Kidney tubule cell (primary cell): ENCODE measurements around the gene MAP3K1.

Source experiments
- DNase-seq: peaks from one replicate; pipeline ENCODE4 v3.0.0-alpha.2; 2018; ENCODE audit warnings: low spot score

Gene MAP3K1

GRCh38 chr5:56849671-56850070 is 34.3 kb downstream of the MAP3K1 start:
- DNase-seq = no peak

DNA sequence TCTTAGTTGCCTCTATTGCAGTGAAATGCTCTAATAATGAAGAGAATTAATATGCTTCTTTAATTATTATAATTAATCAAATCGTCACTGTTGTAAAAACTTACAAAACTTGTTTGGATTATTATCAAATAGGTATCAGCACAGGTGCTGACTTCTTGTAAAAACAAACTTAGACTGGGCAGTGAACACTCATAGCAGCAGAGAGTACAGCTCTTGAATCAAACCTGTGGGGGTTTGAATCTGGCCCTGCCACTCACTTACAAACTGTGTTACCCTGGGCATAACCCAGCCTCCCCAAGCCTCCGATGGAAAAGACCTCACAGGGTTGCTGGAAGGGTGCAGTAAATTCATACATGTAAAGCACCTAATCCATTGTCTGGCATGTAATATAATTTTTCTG is 35.1 kb downstream of the MAP3K1 start:
- no peak for DNase-seq

- peak; percentile 87 for DNase-seq
Measured at GRCh38 chr5:56851258-56851941, 36.1 kb downstream of the MAP3K1 start.

DNA sequence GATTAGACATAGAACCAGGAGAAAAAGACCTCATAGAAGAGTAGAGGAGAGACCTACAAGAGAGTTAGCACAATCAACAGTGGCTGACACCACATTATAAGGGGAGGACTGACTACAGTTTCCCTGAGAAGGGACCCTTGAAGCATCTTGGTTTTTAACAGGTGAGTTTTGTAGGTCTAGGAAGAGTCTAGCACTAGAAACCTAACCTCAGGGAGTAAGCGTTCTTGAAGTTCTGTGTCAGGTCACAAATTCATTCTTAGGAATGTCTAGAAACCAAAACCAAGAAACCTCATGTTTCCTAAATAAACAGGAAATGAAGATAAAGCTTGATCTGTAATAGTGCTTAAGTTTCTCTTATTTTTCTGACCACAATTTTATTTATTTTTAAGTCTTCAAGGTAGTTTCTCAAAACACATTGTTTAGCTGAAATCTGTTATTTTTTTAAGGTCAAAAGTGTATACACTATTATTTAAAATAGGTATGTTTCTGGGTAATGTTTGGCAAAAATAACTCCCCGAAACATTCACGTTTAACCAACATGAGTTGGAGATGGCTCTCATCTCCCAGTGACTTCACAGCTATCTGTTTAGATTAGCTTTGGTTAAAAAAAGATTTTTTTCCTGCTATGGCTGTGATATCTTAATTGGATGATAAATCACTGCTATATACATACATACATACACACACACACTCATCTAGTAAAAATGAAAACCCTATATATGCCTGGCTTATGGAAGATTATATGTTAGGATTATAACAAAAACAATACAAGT is 37.1 kb downstream of the MAP3K1 start:
- peak; percentile 47 for DNase-seq

DNA sequence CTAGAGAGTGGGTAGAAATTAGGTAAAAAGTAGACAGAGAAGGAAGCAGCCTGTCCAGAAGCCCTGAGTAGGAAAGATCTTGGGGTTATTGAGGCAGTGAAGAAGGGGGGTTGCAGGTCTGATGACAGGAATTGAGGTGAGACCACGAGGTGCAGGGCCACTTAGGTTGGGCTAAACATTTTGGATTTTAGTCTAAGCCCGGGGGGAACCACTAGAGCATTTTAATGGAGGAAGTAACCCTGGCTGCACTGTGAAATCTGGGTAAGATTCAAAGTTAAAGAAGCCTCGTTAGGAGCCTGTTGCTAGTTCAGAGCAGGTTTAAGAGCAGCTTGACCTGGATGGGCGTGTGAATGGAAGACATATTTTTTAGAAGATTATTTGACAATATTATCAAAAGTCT is 38.3 kb downstream of the MAP3K1 start:
- no peak for DNase-seq

DNA sequence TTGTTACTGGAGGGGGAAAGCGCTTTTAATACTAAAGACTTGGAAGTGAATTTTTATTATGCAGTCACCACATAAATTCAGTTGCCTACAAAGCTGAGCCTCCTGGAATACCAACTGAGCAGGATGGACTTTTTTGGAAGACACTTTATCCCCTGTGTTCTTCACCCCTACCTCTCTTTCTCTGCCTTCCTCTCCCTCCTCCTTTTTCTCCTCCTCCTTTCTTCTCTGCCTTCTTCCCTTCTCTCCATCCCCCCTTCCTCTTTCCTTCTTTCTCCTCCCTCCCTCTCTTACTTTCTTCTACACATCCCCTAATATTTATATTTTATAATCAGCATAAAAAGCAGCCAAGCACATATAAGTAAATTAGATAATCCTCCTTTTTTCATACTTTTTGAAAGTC is 39.6 kb downstream of the MAP3K1 start:
- no peak for DNase-seq

GRCh38 chr5:56856541-56857178 is 41.3 kb downstream of the MAP3K1 start:
- DNase-seq = no peak

DNA sequence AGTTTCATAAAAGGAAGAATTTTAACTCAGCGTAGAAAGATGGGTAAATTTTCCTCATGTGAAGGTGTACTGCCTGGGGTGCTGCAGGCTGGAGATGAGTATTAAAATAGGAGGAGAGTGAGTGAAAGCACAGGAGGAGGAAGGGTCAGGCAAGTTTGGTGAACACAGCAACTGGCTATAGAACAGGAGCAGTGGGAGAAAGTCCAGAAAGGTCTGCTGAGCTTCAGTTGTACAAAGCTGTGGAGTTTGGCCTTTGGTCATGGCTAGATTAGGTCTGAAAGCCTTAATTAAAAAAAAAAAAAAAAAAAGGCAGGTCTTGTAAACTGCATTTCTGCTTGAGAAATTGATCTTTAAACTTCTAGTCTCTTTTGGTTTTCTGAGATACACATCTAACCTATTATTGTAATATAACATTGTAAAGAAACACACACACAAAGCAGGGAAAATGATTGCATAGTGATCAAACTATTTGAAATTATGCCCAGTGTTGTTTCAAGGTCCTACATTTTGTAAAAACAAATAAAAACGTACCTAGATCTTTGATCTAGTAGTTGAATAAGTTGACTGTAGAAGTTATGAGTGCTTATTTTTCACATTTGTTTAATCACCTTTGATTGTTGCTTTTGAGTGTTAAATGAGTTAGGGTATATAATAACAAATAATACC is 43.6 kb downstream of the MAP3K1 start:
- no peak for DNase-seq

- DNase-seq = no peak
Measured at GRCh38 chr5:56861893-56862485, 46.6 kb downstream of the MAP3K1 start.

- DNase-seq = no peak
Measured at GRCh38 chr5:56862909-56863308, 47.6 kb downstream of the MAP3K1 start.

- no peak for DNase-seq
Measured at GRCh38 chr5:56871777-56872176, 56.4 kb downstream of the MAP3K1 start.

GRCh38 chr5:56873056-56873455 is 57.7 kb downstream of the MAP3K1 start:
- DNase-seq = no peak

GRCh38 chr5:56876327-56876726 is 61.0 kb downstream of the MAP3K1 start:
- peak; percentile 84 for DNase-seq

- DNase-seq = no peak
Measured at GRCh38 chr5:56881571-56881970, 66.2 kb downstream of the MAP3K1 start.

GRCh38 chr5:56893251-56893951 is 78.1 kb downstream of the MAP3K1 start:
- DNase-seq = no peak

DNA sequence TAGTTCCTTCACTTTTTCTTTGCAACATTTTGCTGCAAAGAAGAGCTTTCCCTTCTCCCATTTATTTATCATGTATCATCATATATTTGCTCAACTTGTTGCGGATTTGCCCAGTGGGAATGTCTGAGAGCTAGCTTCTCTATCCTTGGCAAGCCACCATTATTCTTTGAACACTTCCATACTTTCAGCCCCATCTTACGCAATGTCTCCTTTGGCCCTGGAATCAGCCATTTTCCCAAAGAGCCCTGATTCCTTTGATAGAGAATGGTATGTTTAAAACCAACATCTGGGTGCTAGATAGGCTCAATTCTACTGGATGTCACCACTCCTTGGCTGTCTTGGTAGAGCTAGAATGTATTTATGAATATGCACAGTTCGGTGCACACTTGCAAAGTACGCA is 81.4 kb downstream of the MAP3K1 start:
- no peak for DNase-seq

- no peak for DNase-seq
Measured at GRCh38 chr5:56898213-56898612, 82.9 kb downstream of the MAP3K1 start.

DNA sequence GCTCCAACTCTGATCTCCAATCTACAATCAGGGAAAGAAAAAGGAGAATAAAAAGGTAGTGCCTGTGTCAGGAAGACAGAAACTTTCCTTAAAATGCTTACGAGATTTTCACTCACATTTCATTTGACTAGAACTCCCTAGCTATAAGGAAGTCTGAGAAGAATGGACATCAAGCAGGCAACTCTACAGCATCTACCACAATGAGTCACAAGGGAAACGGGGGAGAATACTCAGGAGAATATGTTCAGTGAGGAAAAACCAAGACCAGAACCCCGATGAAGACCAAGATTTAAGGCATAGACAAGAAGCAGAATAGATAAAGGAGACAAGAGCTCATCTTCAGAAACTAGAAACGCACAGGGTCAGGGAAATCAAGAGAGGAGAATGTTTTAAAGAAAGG is 85.0 kb downstream of the MAP3K1 start:
- DNase-seq = peak; percentile 63

DNA sequence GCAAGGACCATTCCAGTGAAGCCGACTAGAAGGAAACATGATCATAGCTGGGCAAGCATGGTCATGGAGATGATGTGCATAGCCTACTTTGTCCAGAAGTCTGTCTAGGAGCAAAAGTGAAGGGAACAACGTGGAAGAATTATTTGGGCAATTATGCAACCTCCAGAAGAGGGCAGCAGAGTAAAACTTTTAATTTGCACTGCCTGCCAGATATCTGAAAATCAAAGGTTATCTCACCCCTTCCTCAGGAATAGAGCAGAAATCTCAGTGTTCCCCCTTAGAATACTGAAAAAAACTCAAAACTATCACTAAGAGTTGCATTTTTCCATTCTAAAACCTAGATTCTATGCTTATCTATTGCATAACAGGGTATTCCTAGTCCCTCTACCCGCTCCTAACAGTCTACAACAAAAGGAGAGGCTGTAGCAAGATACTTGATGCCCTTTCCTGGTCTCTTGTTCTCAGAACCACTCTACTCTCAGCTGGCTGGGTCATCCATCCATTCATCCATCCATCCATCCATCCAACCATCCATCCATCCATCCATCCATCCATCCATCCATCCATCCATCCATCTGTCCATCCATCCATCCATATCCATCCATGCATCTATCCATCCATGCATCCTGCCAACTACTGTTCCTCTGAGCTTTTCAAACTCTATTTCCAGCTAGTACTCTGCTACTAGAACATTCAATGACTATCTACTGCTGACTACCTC is 85.7 kb downstream of the MAP3K1 start:
- peak; percentile 66 for DNase-seq

- DNase-seq = no peak
Measured at GRCh38 chr5:56908942-56909293, 93.6 kb downstream of the MAP3K1 start.
